DOHH2 (cell line): ENCODE data around the gene AMD1.

Experiments used
- H3F3A ChIP-seq: fragments of 200-600 bp; sonication (generic), shearing (Covaris generic); 2 replicates; pipeline ENCODE4 v1.6.0; 2016; ENCODE audit warnings: antibody characterized with exemption, mild to moderate bottlenecking; ENCODE audit not compliant: control insufficient read depth, insufficient read depth
- H3K27ac ChIP-seq: fragments of 200-600 bp; sonication (generic); 2 replicates; pipeline ENCODE4 v1.5.1; 2014; ENCODE audit warnings: low read depth, mild to moderate bottlenecking, low read length, moderate library complexity
- H3K27me3 ChIP-seq: fragments of 200-600 bp; sonication (generic); 2 replicates; pipeline ENCODE4 v1.6.1; 2014; ENCODE audit warnings: mild to moderate bottlenecking, low read length, mixed read lengths; ENCODE audit not compliant: control insufficient read depth
- H3K36me3 ChIP-seq: fragments of 200-600 bp; sonication (generic); 2 replicates; pipeline ENCODE4 v1.6.1; 2014; ENCODE audit warnings: mild to moderate bottlenecking, low read length, moderate library complexity, mixed read lengths; ENCODE audit not compliant: control insufficient read depth
- H3K4me1 ChIP-seq: fragments of 200-600 bp; sonication (generic); 2 replicates; pipeline ENCODE4 v1.6.1; 2014; ENCODE audit warnings: mild to moderate bottlenecking, low read length, mixed read lengths; ENCODE audit not compliant: control insufficient read depth
- H3K4me2 ChIP-seq: fragments of 200-600 bp; sonication (generic); 2 replicates; pipeline ENCODE4 v1.6.0; 2014; ENCODE audit warnings: mild to moderate bottlenecking, low read length, moderate library complexity
- H3K4me3 ChIP-seq: fragments of 200-600 bp; sonication (generic); 2 replicates; pipeline ENCODE4 v1.5.1; 2014; ENCODE audit warnings: mild to moderate bottlenecking, low read length, mixed read lengths
- H3K79me2 ChIP-seq: fragments of 200-600 bp; sonication (generic); 2 replicates; pipeline ENCODE4 v1.6.1; 2014; ENCODE audit warnings: mild to moderate bottlenecking, low read length, mixed read lengths; ENCODE audit not compliant: control insufficient read depth
- H3K9me2 ChIP-seq: fragments of 200-600 bp; sonication (generic); replicated peaks from 2 replicates; pipeline ENCODE4 v1.6.1; 2014; ENCODE audit warnings: mild to moderate bottlenecking, low read length, mixed read lengths; ENCODE audit not compliant: control insufficient read depth
- H3K9me3 ChIP-seq: fragments of 200-600 bp; sonication (generic); 2 replicates; pipeline ENCODE4 v1.6.1; 2014; ENCODE audit warnings: antibody characterized with exemption, low read length, mixed read lengths; ENCODE audit not compliant: control insufficient read depth, insufficient read depth
- H4K20me1 ChIP-seq: fragments of 200-600 bp; sonication (generic); 2 replicates; pipeline ENCODE4 v1.6.0; 2014; ENCODE audit warnings: low read depth, mild to moderate bottlenecking, antibody characterized with exemption, low read length, moderate library complexity; ENCODE audit not compliant: control insufficient read depth, insufficient read depth
- CTCF ChIP-seq: fragments of 200-600 bp; sonication (generic); IDR thresholded peaks from one replicate; pipeline ENCODE4 v1.5.1; 2014; ENCODE audit warnings: antibody characterized with exemption, mild to moderate bottlenecking, low read depth, low read length; ENCODE audit not compliant: poor library complexity, severe bottlenecking
- EZH2phosphoT487 ChIP-seq: fragments of 200-600 bp; sonication (generic); IDR thresholded peaks from 2 replicates; pipeline ENCODE4 v1.6.1; 2017; ENCODE audit warnings: borderline replicate concordance, mild to moderate bottlenecking, antibody characterized with exemption, low read length, moderate library complexity, mixed read lengths

AMD1 gene

GRCh38 chr6:110944681-110945151, 70.1 kb downstream of the AMD1 start:
- H3K27ac ChIP-seq = no peak overlapping the region
- no peaks in the 10 kb centered on the region for H3K27me3 ChIP-seq
- no peaks in the 10 kb centered on the region for H3K9me2 ChIP-seq
- H3K79me2 ChIP-seq = no peaks in the 10 kb centered on the region
- no peak overlapping the region for H3K4me3 ChIP-seq
- TF ChIP-seq CTCF = no peak
- TF ChIP-seq EZH2phosphoT487 = no peak
- H3K4me1 ChIP-seq = no peaks in the 10 kb centered on the region
- H3K9me3 ChIP-seq = no peaks in the 10 kb centered on the region
- H3F3A ChIP-seq = no peaks in the 10 kb centered on the region
- H4K20me1 ChIP-seq = no peaks in the 10 kb centered on the region
- H3K36me3 ChIP-seq = no peaks in the 10 kb centered on the region
- H3K4me2 ChIP-seq = no peak overlapping the region
